Ovary (tissue), 3 donors: ENCODE results near the gene LGALS7.

Experiments
- CTCF ChIP-seq, 3 donors: fragments of 450-650 bp in 2 of 3; fragments of 200-600 bp in 1 of 3; IDR thresholded peaks; one replicate each; pipeline versions ENCODE4 v1.5.1 to v1.8.0; 2016 to 2022; ENCODE audit warnings: antibody characterized with exemption in 3 of 3, mild to moderate bottlenecking in 1 of 3
- EP300 ChIP-seq: sonication (generic); formaldehyde crosslinking; IDR thresholded peaks from one replicate; pipeline ENCODE4 v1.6.1; 2017; ENCODE audit warnings: antibody characterized with exemption
- donor health status: DM: no; HTN: no; CAD: no.

- TF ChIP-seq CTCF (IDR thresholded peaks at IDR 0.05), result no peak
- no peak for TF ChIP-seq EP300
Measured at GRCh38 chr19:38723990-38724854, 49.1 kb downstream of the LGALS7 start.
